HG02884 (cell line): ENCODE results near the gene VWA1.
"Not testable (repeated sequence)": the region's sequence is repeated elsewhere in the genome, so short reads cannot be mapped to it uniquely, and the experiment has no call there.

Source experiments
- ATAC-seq: cut with Tn5 transposase; IDR thresholded peaks from one replicate; pipeline ENCODE4 v1.9.1; 2021; ENCODE audit warnings: mild to moderate bottlenecking, moderate library complexity; ENCODE audit not compliant: unreplicated experiment

VWA1 gene

GRCh38 chr1:1402901-1403392, 32.5 kb upstream of the VWA1 start:
- not testable (repeated sequence) for ATAC-seq

GRCh38 chr1:1403653-1404052, 31.8 kb upstream of the VWA1 start:
- no peak for ATAC-seq

GRCh38 chr1:1406101-1406820, 29.2 kb upstream of the VWA1 start:
- no peak for ATAC-seq

- peak; percentile 84 for ATAC-seq
Observed at GRCh38 chr1:1406821-1407635, 28.5 kb upstream of the VWA1 start, which contains the start of gene MRPL20. Gene MRPL20, minus strand, starts transcription at chr1:1407293. Its CDS starts 76 bp downstream, at chr1:1407217.

GRCh38 chr1:1407636-1408318, 27.7 kb upstream of the VWA1 start:
- ATAC-seq, result peak; percentile 28

- not testable (repeated sequence) for ATAC-seq
Observed at GRCh38 chr1:1410238-1410637, 25.3 kb upstream of the VWA1 start.

GRCh38 chr1:1411626-1412025, 23.9 kb upstream of the VWA1 start:
- ATAC-seq, result no peak

GRCh38 chr1:1412311-1412902, 23.1 kb upstream of the VWA1 start:
- not testable (repeated sequence) for ATAC-seq

- ATAC-seq, result no peak
Observed at GRCh38 chr1:1415751-1416150, 19.7 kb upstream of the VWA1 start.

GRCh38 chr1:1417396-1417795, 18.1 kb upstream of the VWA1 start:
- ATAC-seq, result not testable (repeated sequence)

GRCh38 chr1:1417825-1418463, 17.5 kb upstream of the VWA1 start:
- ATAC-seq, result not testable (repeated sequence)

- ATAC-seq, result no peak
Observed at GRCh38 chr1:1418464-1419362, 16.8 kb upstream of the VWA1 start.

- ATAC-seq, result no peak
Observed at GRCh38 chr1:1419363-1419812, 16.1 kb upstream of the VWA1 start.

- no peak for ATAC-seq
Observed at GRCh38 chr1:1419813-1420653, 15.5 kb upstream of the VWA1 start.

GRCh38 chr1:1420654-1421141, 14.8 kb upstream of the VWA1 start:
- no peak for ATAC-seq

- no peak for ATAC-seq
Observed at GRCh38 chr1:1421147-1421906, 14.2 kb upstream of the VWA1 start, which contains the start of gene ANKRD65. Gene ANKRD65, minus strand, starts transcription at chr1:1421276. Its CDS starts 271 bp downstream, at chr1:1421005.

GRCh38 chr1:1421907-1422464, 13.5 kb upstream of the VWA1 start:
- ATAC-seq, result no peak
